Panc1 (cell line): ENCODE results near the gene CPAMD8. TPM values are rescaled to one million over a fixed set of nuclear protein-coding genes. Genes with fewer than 3 reads are reported as not detected.

Experiments used
- ATAC-seq: fragments of 200-7000 bp; cut with Tn5 transposase; 2 replicates; pipeline ENCODE4 v1.9.1; 2020; ENCODE audit warnings: mild to moderate bottlenecking, moderate library complexity
- BruUV-seq: library from RNA; stranded (reverse); fragments of 400-500 nt; replicated peaks from 2 replicates; lab custom pipeline; 2021; lab: Mats Ljungman, UMichigan
- CTCF ChIA-PET: fragments of 300-600 bp; sonication (Branson Sonifier 250); formaldehyde crosslinking; loops from one replicate; lab custom pipeline; 2022; ENCODE audit warnings: antibody characterized with exemption; lab: Charles Lee
- POLR2A ChIA-PET: fragments of 300-600 bp; sonication (Branson Sonifier 250); formaldehyde crosslinking; loops from one replicate; lab custom pipeline; 2022; ENCODE audit warnings: antibody characterized with exemption; lab: Charles Lee
- DNase-seq: peaks from one replicate; pipeline ENCODE4 v3.0.0-alpha.2; 2010; ENCODE audit warnings: low read depth, low spot score
- H3K27ac ChIP-seq: 2 replicates; pipeline ENCODE4 v1.5.1; 2011; ENCODE audit warnings: mild to moderate bottlenecking, low read length, inconsistent platforms
- H3K27me3 ChIP-seq: fragments of 200-500 bp; sonication (Bioruptor generic); 2 replicates; pipeline ENCODE4 v1.6.0; 2014; ENCODE audit warnings: low read length, inconsistent platforms; ENCODE audit not compliant: control insufficient read depth, insufficient read depth
- H3K36me3 ChIP-seq: fragments of 200-500 bp; sonication (Bioruptor generic); 2 replicates; pipeline ENCODE4 v1.5.1; 2014; ENCODE audit warnings: inconsistent platforms, mild to moderate bottlenecking, low read length, moderate library complexity; ENCODE audit not compliant: control insufficient read depth, insufficient read depth
- H3K4me1 ChIP-seq: 2 replicates; pipeline ENCODE4 v1.5.1; 2011; ENCODE audit warnings: inconsistent platforms, mild to moderate bottlenecking, low read length, moderate library complexity; ENCODE audit not compliant: control insufficient read depth, insufficient read depth
- H3K4me3 ChIP-seq, 2 experiments: 2 replicates each; pipeline ENCODE4 v1.5.1; 2011 to 2012; ENCODE audit warnings: low read depth in 2 of 2, low read length in 2 of 2, mild to moderate bottlenecking in 2 of 2, inconsistent platforms in 1 of 2, moderate library complexity in 1 of 2
- H3K9me3 ChIP-seq: fragments of 200-500 bp; sonication (Bioruptor generic); 2 replicates; pipeline ENCODE4 v1.5.1; 2014; ENCODE audit warnings: low read depth, mild to moderate bottlenecking, inconsistent platforms, low read length, moderate library complexity; ENCODE audit not compliant: control insufficient read depth, insufficient read depth
- POLR2AphosphoS5 ChIP-seq: IDR thresholded peaks from 2 replicates; pipeline ENCODE4 v1.6.1; 2012; ENCODE audit warnings: mild to moderate bottlenecking, low read depth, low read length, moderate library complexity
- SIN3A ChIP-seq: IDR thresholded peaks from 2 replicates; pipeline ENCODE4 v1.6.1; 2012; ENCODE audit warnings: low read depth, mild to moderate bottlenecking, low read length, moderate library complexity, borderline replicate concordance; ENCODE audit not compliant: insufficient read depth
- TCF7L2 ChIP-seq: IDR thresholded peaks from 2 replicates; pipeline ENCODE4 v1.6.1; 2011; ENCODE audit warnings: mild to moderate bottlenecking, low read depth, low read length, inconsistent platforms
- in situ Hi-C: cut with HindIII; loops from 2 replicates; pipeline ENCODE4 v1.10.0; 2016; ENCODE audit warnings: low sequenced_read_pairs, low pct_unique_long_range_greater_than_20kb
- intact Hi-C: fragments of 100-400 bp; cut with micrococcal nuclease; formaldehyde crosslinking; loops from one replicate; pipeline ENCODE4 v1.10.0; 2022; ENCODE audit not compliant: unreplicated experiment
- total RNA-seq: library from RNA; stranded (reverse); gene quantifications from one replicate; pipeline ENCODE4 v1.2.1, GENCODE V29; 2021; ENCODE audit not compliant: unreplicated experiment
- TF ChIP-seq, protein P1 (sequence below), 2 experiments: IDR thresholded peaks; 2 replicates each; pipeline ENCODE4 v1.6.1; 2011 to 2012; ENCODE audit warnings: low read depth in 2 of 2, control low read depth in 1 of 2, low read length in 1 of 2, mild to moderate bottlenecking in 1 of 2, moderate library complexity in 1 of 2; ENCODE audit not compliant: insufficient read depth in 1 of 2
- TF ChIP-seq, protein P2 (sequence below): fragments of 450-650 bp; IDR thresholded peaks from 2 replicates; pipeline ENCODE4 v1.5.1; 2017; ENCODE audit warnings: mild to moderate bottlenecking

The CPAMD8 gene
- total RNA-seq, 1 experiment from 2014 or later: 2.0 TPM

DNA sequence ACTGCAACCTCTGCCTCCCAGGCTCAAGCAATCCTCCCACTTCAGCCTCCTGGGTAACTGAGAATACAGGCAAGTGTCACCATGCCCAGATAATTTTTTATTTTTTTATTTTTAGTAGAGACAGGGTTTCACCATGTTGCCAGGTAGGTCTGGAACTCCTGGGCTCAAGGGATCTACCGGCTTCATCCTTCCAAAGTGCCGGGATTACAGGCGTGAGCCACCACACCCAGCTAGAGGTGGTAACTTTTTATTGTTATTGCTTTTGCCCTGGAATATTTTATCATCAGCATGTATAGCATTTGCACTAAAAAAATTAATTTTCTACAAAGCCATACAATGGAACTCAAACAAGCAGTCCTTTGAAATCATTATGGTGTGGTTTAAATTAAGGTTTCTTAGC, 34.6 kb upstream of the CPAMD8 start:
- DNase-seq: no peak
- Histone ChIP-seq H3K27ac (no peak overlapping the region), H3K27me3 (no peaks in the 10 kb centered on the region), H3K4me1 (no peaks in the 10 kb centered on the region), H3K9me3 (no peaks in the 10 kb centered on the region), H3K4me3 (no peak overlapping the region), H3K36me3 (no peaks in the 10 kb centered on the region)
- intact Hi-C loops: no loop called here
- ChIA-PET CTCF (no interaction called here), POLR2A (no interaction called here)
- no TSS peak for BruUV-seq
- ATAC-seq: no peak
- in situ Hi-C loops: no loop called here
- TF ChIP-seq, protein P1, sequence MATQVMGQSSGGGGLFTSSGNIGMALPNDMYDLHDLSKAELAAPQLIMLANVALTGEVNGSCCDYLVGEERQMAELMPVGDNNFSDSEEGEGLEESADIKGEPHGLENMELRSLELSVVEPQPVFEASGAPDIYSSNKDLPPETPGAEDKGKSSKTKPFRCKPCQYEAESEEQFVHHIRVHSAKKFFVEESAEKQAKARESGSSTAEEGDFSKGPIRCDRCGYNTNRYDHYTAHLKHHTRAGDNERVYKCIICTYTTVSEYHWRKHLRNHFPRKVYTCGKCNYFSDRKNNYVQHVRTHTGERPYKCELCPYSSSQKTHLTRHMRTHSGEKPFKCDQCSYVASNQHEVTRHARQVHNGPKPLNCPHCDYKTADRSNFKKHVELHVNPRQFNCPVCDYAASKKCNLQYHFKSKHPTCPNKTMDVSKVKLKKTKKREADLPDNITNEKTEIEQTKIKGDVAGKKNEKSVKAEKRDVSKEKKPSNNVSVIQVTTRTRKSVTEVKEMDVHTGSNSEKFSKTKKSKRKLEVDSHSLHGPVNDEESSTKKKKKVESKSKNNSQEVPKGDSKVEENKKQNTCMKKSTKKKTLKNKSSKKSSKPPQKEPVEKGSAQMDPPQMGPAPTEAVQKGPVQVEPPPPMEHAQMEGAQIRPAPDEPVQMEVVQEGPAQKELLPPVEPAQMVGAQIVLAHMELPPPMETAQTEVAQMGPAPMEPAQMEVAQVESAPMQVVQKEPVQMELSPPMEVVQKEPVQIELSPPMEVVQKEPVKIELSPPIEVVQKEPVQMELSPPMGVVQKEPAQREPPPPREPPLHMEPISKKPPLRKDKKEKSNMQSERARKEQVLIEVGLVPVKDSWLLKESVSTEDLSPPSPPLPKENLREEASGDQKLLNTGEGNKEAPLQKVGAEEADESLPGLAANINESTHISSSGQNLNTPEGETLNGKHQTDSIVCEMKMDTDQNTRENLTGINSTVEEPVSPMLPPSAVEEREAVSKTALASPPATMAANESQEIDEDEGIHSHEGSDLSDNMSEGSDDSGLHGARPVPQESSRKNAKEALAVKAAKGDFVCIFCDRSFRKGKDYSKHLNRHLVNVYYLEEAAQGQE (IDR thresholded peaks at IDR 0.05; ENCODE audit: insufficient read depth in 1 of 2, low read depth in 2 of 2, low read length in 1 of 2): no peak
- TF ChIP-seq POLR2AphosphoS5: no peak
- TF ChIP-seq, protein P2, sequence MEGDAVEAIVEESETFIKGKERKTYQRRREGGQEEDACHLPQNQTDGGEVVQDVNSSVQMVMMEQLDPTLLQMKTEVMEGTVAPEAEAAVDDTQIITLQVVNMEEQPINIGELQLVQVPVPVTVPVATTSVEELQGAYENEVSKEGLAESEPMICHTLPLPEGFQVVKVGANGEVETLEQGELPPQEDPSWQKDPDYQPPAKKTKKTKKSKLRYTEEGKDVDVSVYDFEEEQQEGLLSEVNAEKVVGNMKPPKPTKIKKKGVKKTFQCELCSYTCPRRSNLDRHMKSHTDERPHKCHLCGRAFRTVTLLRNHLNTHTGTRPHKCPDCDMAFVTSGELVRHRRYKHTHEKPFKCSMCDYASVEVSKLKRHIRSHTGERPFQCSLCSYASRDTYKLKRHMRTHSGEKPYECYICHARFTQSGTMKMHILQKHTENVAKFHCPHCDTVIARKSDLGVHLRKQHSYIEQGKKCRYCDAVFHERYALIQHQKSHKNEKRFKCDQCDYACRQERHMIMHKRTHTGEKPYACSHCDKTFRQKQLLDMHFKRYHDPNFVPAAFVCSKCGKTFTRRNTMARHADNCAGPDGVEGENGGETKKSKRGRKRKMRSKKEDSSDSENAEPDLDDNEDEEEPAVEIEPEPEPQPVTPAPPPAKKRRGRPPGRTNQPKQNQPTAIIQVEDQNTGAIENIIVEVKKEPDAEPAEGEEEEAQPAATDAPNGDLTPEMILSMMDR: no peak
- TF ChIP-seq SIN3A: no peak

DNA sequence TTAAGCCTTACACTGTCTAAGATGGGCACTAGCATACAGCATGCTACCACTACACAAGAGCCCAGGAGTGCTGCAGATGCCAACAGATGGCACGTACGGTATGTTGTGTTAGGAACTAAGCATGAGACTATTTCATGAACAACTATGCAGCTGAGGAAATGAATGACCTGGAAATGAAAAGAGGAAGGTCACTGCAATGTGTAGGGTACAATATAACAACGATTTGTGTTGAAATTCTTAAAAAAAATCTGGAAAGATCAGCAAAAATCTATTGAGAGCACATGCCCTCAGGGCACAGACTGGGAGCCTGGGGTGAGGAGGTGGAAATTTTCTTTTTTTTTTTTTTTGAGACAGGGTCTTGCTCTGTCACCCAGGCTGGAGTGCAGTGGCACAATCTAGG, 34.2 kb upstream of the CPAMD8 start:
- Histone ChIP-seq H3K36me3 (no peaks in the 10 kb centered on the region), H3K9me3 (no peaks in the 10 kb centered on the region), H3K4me3 (no peak overlapping the region), H3K4me1 (no peaks in the 10 kb centered on the region), H3K27me3 (no peaks in the 10 kb centered on the region), H3K27ac (no peak overlapping the region)
- DNase-seq (no peak), ATAC-seq (no peak)
- POLR2A ChIA-PET: no interaction called here
- no TSS peak for BruUV-seq
- CTCF ChIA-PET: no interaction called here
- intact Hi-C loops: no loop called here
- in situ Hi-C loops: no loop called here
- TF ChIP-seq, protein P1 (IDR thresholded peaks at IDR 0.05; ENCODE audit: insufficient read depth in 1 of 2, low read depth in 2 of 2, low read length in 1 of 2): no peak
- TF ChIP-seq TCF7L2 (no peak), SIN3A (no peak), POLR2AphosphoS5 (no peak)
- TF ChIP-seq, protein P2: no peak
